Colonic mucosa (tissue), 4 donors: ENCODE results near the gene NME9. TPM values are rescaled to one million over a fixed set of nuclear protein-coding genes. Genes with fewer than 3 reads are reported as not detected.

Source experiments
- DNase-seq: peaks from one replicate; pipeline ENCODE4 v3.0.0-alpha.2; 2020
- H3K27ac ChIP-seq: fragments of 200-600 bp; one replicate; pipeline ENCODE4 v1.8.0; 2021
- H3K27me3 ChIP-seq: fragments of 200-600 bp; one replicate; pipeline ENCODE4 v1.8.0; 2021
- H3K36me3 ChIP-seq: fragments of 200-600 bp; one replicate; pipeline ENCODE4 v1.8.0; 2021
- H3K4me1 ChIP-seq: fragments of 200-600 bp; one replicate; pipeline ENCODE4 v1.8.0; 2021; ENCODE audit warnings: mild to moderate bottlenecking
- H3K4me3 ChIP-seq: fragments of 200-600 bp; one replicate; pipeline ENCODE4 v1.8.0; 2021
- H3K9ac ChIP-seq, 2 donors: one replicate each; pipeline ENCODE4 v1.7.0; 2013; ENCODE audit warnings: control low read depth in 2 of 2, low read depth in 2 of 2, low read length in 2 of 2
- H3K9me3 ChIP-seq: fragments of 200-600 bp; one replicate; pipeline ENCODE4 v1.8.0; 2021
- intact Hi-C: fragments of 100-400 bp; cut with DNase I; formaldehyde crosslinking; loops from one replicate; pipeline ENCODE4 v1.14.1; 2022
- total RNA-seq, 2 donors: library from RNA; stranded (reverse); fragmentation: NEBNext Ultra II Directional in 1 of 2; extraction: Animal tissue kit (Norgen Biotek cat#: 25700) in 1 of 2; gene quantifications; one replicate each; pipeline ENCODE4 v1.2.1, GENCODE V29; 2021
- TF ChIP-seq, protein P1 (sequence below): fragments of 200-600 bp; IDR thresholded peaks from one replicate; pipeline ENCODE4 v1.8.0; 2022; ENCODE audit warnings: antibody characterized with exemption, mild to moderate bottlenecking
- donor health status: healthy.
- donor health status: DM: no; HTN: no; CAD: no.
- donor health status: DM: no; HTN: no; CAD: no.

Gene NME9
- total RNA-seq, 2 donors from 2014 or later, result not detected

DNA sequence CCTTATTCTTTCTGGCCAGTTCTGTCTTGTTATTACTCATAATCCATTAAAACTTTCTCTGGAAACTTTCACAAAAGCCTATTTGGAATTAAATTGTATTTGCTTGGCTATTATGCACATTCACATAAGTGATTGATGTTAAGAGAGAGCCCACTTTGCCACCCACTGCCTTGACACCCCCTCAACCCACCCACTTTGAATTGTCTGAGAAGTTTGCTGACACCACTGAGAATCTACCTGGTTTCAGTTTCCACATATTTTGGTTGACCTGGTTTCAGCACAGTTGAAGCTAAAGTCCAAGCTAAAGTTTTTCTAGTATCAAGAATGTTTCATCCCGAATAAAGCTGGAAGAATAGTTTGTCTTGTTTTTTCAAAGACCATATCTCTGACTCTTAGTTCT, 71.7 kb downstream of the NME9 start:
- H3K9me3 ChIP-seq, result no peaks in the 10 kb centered on the region
- H3K9ac ChIP-seq, result no peak overlapping the region
- intact Hi-C loops, result no loop called here
- no peak for DNase-seq
- TF ChIP-seq, protein P1, sequence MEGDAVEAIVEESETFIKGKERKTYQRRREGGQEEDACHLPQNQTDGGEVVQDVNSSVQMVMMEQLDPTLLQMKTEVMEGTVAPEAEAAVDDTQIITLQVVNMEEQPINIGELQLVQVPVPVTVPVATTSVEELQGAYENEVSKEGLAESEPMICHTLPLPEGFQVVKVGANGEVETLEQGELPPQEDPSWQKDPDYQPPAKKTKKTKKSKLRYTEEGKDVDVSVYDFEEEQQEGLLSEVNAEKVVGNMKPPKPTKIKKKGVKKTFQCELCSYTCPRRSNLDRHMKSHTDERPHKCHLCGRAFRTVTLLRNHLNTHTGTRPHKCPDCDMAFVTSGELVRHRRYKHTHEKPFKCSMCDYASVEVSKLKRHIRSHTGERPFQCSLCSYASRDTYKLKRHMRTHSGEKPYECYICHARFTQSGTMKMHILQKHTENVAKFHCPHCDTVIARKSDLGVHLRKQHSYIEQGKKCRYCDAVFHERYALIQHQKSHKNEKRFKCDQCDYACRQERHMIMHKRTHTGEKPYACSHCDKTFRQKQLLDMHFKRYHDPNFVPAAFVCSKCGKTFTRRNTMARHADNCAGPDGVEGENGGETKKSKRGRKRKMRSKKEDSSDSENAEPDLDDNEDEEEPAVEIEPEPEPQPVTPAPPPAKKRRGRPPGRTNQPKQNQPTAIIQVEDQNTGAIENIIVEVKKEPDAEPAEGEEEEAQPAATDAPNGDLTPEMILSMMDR, result no peak
- no peaks in the 10 kb centered on the region for H3K4me1 ChIP-seq
- H3K27me3 ChIP-seq, result no peaks in the 10 kb centered on the region
- no peak overlapping the region for H3K4me3 ChIP-seq
- no peak overlapping the region for H3K27ac ChIP-seq
- no peaks in the 10 kb centered on the region for H3K36me3 ChIP-seq

DNA sequence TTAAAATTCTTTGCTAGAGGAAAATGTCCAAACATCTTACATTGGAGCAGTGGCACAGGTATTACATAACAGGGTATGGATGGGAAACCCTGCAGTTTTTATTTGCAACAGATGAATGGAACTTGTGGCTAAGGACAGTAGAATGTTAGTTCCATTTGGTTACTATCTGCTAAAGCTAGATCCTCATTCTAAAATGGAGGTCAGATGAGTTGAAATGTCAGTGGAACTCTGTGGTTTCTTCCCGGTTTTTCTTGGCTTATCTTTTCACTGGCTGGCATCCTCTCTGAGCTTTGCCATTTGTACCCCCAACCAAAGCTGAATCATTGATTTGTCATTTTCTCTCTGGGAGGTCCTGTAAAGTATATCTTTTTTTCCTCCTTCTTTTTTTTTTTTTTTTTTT, 73.6 kb downstream of the NME9 start:
- no peaks in the 10 kb centered on the region for H3K9me3 ChIP-seq
- no peaks in the 10 kb centered on the region for H3K36me3 ChIP-seq
- no peaks in the 10 kb centered on the region for H3K4me1 ChIP-seq
- TF ChIP-seq, protein P1, result no peak
- no peak overlapping the region for H3K27ac ChIP-seq
- intact Hi-C loops, result no loop called here
- DNase-seq, result no peak
- no peaks in the 10 kb centered on the region for H3K27me3 ChIP-seq
- no peak overlapping the region for H3K4me3 ChIP-seq
- H3K9ac ChIP-seq, result no peak overlapping the region

DNA sequence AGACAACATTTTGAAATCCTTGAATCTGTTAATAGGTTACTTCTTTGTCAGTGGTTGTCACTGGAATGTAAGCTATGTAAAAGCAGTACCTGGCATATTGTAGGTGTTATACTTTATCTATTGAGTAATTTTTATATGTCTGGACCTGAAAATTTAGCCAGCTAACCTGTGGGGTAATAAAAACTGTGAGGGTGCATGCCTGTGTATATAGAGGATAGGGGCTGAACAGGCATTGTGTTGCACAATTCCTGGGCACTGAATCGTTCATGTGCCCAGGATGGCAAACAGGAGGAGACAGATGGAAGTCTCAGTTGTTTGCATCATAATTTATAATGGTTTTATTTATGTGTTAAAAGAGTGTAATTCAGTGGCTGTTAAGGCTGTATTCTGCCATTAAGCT, 75.4 kb downstream of the NME9 start:
- H3K27me3 ChIP-seq, result no peaks in the 10 kb centered on the region
- H3K36me3 ChIP-seq, result no peaks in the 10 kb centered on the region
- no peak for DNase-seq
- no peak overlapping the region for H3K9ac ChIP-seq
- H3K4me1 ChIP-seq, result no peaks in the 10 kb centered on the region
- no peak overlapping the region for H3K27ac ChIP-seq
- H3K4me3 ChIP-seq, result no peak overlapping the region
- no peaks in the 10 kb centered on the region for H3K9me3 ChIP-seq
- intact Hi-C loops, result no loop called here
- TF ChIP-seq, protein P1, result no peak

DNA sequence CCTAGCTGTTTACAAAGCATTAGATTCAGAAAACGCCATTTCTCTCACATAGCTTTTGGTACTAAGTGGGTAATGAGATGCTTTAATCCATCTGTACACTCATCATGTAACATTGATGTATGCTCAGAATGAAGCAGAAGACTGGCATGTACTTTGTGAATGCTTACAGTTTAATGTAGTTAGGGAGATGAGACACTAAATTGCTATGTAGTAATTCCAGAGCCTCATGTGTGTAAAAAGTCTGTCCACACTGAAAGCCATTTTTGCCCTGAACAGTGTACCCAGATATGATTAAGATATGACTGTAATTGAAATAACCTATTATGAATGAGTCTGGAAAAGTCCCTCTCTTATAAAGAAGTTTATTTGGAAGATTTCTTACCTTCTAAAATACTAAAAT, 76.0 kb downstream of the NME9 start:
- Histone ChIP-seq H3K4me1 (no peaks in the 10 kb centered on the region), H3K9ac (no peak overlapping the region), H3K36me3 (no peaks in the 10 kb centered on the region), H3K27me3 (no peaks in the 10 kb centered on the region), H3K27ac (no peak overlapping the region), H3K9me3 (no peaks in the 10 kb centered on the region), H3K4me3 (no peak overlapping the region)
- DNase-seq, result no peak
- intact Hi-C loops, result no loop called here
- TF ChIP-seq, protein P1, result no peak

Other genes with a start within 250 kb of the NME9 start
- under 1 TPM; 0.69 to 0.89 TPM for gene DZIP1L, start 214.2 kb downstream of the NME9 start, total RNA-seq
- not detected for gene A4GNT, start 197.5 kb downstream of the NME9 start, total RNA-seq
- 10 to 100 TPM; 10.5 to 18.7 TPM for gene DBR1, start 154.9 kb downstream of the NME9 start, total RNA-seq
- gene ARMC8, start 142.6 kb downstream of the NME9 start, total RNA-seq, result 10 to 100 TPM; 29.9 to 35.0 TPM
- gene MRAS, start 18.7 kb upstream of the NME9 start, total RNA-seq, result 1 to 10 TPM; 2.2 to 4.5 TPM
- 1 to 10 TPM in 1 of 2 donors, under 1 TPM in 1; 0.89 to 1.2 TPM for gene ESYT3, start 104.8 kb upstream of the NME9 start, total RNA-seq